GM19468 (cell line): Measurements from ENCODE around the gene VWA3B.
"Not testable (repeated sequence)": the region's sequence is repeated elsewhere in the genome, so short reads cannot be mapped to it uniquely, and the experiment has no call there.

Experiments
- ATAC-seq: cut with Tn5 transposase; IDR thresholded peaks from one replicate; pipeline ENCODE4 v1.9.1; 2021; ENCODE audit warnings: mild to moderate bottlenecking, moderate library complexity, moderate number of reproducible peaks; ENCODE audit not compliant: unreplicated experiment; ENCODE audit errors: extremely low read depth

VWA3B gene, protein sequence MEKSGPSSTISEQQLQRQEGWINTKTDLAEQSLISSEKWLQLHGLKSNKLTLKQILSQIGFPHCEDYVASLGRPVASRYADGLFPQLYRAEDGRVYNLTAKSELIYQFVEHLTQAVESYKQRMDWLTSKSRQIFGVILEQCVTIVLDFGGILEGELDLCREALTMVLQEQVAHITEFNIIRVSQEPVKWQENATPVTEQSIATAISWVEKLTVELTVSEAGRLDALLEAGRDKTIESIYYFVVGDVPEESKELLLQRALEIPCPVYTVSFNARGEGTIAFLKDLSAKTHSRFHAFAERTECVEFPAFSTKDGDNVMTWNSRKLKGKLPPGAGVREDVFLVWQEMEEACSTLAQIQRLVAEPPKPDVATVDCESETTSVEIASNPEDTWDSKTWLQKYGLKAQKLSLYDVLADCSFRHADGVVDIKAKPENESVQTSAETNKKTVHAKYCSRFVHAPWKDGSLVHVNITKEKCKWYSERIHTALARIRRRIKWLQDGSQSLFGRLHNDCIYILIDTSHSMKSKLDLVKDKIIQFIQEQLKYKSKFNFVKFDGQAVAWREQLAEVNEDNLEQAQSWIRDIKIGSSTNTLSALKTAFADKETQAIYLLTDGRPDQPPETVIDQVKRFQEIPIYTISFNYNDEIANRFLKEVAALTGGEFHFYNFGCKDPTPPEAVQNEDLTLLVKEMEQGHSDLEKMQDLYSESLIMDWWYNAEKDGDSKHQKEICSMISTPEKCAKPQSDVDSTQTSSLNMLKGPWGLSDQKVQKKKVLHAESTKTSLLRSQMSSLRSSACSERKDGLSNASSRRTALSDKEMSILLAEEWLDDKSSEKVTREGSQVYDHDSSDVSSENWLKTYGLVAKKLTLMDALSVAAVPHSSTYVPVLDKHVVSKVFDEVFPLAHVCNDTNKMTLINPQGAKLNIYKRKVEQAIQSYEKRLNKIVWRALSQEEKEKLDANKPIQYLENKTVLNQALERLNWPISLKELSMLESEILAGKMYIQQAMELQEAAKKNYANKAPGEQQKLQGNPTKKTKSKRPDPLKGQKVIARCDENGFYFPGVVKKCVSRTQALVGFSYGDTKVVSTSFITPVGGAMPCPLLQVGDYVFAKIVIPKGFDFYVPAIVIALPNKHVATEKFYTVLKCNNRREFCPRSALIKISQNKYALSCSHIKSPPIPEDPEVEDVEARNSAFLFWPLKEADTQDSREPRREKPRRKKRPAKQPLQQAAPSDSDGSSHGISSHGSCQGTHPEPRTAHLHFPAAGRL (N-terminal part only)

GRCh38 chr2:98086491-98087446 lies at the start of gene VWA3B:
TSS of gene VWA3B (plus strand) at chr2:98087167. CDS start at chr2:98093093, 5,926 bp downstream.
- no peak for ATAC-seq

DNA sequence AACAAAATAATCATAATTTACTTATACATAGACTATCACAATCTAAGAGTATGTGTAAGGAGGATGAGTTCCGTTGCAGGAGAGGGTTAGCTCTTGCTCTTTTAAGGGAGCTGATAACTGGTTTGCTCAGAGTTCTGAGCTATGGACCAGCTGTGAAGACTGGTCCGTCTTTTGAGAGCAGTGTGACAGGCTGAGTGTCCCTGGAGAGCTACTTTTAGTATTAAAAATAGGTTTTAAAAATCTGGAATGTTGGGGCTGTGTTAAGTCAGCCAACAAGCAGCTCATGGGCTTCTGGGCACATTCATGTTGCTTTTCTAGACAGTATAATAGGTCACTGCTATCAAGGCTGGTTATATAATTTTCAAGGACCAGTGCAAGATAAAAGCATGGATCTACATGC lies 49.8 kb upstream of the VWA3B start:
- no peak for ATAC-seq

DNA sequence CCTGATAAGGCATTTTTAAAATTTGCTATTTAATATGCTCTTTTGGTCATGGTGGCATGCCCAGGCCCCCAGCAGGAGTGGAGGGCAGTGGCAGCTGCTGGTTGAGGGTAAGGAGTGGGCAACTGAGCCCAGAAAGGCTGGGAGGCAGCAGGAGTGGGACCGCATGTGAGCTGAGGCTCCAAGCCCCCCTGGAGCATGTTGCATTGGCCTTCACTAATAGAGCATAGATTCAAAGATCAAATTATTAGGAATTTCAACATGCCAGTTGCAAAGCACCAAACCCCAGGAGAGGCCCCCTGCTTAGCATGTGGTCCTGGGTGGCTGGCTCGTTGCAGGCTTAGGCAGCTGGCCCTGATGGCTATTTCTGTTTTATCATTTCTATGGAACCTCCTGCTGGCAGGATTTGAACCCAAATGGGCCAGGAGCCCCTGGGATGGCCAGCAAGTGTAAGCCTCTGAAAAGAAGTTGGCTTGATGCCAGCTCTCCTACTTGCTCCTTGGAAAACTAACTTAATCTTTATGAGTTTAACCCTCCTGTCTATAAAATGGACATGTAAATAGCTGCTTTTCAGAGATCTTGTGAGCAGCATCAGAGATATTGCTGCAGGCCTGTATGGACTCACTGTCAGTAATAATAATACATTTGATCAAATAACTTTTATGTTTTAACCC lies 49.2 kb upstream of the VWA3B start:
- no peak for ATAC-seq

DNA sequence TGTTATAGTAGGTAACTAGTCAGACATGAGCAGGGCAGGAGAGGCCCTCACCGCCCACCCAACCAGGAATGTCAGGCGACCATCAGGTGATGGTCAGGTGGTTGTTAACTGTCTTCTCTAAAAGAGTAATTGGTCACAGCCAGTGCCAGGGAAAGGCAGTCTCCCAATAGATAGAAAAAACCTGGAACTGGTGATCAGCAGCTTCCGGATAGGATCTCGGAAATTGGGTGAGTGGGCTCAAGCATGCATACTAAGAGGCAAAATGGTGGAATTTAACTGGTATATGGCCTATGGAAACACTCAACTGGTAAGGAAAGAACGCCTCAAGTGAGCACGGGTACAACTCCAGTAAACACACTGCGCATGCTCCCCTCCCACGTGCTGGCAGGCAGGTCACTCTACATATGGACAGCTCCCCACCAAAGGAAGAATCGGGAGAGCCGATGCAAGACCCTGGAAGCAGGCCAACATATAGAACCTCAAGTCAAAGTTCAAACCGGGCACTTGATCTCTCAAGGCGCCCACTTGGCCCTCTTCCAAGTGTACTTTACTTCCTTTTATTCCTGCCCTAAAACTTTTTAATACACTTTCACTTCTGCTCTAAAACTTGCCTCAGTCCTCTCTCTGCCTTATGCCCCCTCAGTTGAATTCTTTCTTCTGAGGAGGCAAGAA lies 47.7 kb upstream of the VWA3B start:
- ATAC-seq: no peak

DNA sequence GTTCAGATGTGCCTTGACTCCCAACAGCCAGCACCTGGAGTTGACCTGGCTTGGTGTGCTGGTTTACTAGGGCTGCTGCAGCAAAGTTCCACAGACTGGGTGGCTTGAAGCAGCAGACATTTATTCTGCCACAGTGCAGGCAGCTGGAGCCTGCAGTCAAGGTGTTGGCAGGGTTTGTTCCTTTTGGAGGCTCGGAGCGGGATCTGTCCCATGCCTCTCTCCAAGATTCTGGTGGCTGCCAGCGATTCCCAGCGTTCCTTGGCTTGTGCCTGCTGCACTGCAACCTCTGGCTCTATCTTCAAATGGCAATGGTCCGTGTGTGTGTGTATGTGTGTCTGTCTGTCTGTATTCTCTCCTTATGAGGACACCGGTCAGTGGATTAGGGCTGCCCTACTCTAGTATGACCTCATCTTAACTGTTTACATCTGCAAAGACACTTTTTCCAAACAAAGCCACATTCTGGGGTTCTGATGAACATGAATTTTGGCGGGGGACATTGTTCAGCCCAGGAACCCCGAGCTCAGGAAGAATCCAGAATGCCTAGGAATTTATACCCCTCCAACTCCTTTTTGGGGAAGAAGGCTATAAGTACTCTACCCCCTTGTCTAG lies 46.5 kb upstream of the VWA3B start:
- no peak for ATAC-seq

DNA sequence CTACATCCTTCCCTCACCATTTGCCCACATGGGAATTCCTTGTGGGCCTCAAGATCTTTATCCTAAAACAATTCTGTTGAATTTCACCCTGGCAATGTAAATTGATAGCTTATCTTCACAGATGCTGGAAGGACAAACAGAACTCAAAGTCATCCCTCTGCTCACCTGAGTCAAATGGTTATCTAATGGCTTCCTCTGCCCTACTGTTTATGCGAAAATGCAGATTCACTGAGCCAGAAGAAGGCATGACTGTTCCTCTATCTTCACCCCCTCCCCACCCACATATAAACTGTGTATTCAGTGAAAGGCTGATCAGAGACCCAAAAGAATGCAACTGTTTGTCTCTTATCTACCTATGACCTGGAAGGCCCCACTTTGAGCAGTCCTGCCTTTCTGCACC lies 43.9 kb upstream of the VWA3B start:
- ATAC-seq: no peak

DNA sequence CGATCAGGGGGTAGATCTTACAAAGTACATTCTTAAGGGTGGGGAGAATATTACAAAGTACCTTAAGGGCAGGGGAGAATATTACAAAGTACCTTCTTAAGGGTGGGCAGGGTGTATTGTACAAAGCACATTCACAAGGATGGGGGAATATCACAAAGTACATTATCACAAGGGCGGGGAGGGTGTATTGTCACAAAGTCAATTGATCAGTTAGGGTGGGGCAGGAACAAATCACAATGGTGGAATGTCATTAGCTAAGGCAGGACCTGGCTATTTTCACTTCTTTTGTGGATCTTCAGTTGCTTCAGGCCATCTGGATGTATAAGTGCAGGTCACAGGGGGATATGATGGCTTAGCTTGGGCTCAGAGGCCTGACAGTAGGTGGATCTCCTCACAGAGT lies 42.2 kb upstream of the VWA3B start:
- ATAC-seq: not testable (repeated sequence)

- ATAC-seq: no peak
Observed at GRCh38 chr2:98050070-98050469, 36.9 kb upstream of the VWA3B start.

GRCh38 chr2:98058191-98058975 lies 28.6 kb upstream of the VWA3B start:
- ATAC-seq: no peak

DNA sequence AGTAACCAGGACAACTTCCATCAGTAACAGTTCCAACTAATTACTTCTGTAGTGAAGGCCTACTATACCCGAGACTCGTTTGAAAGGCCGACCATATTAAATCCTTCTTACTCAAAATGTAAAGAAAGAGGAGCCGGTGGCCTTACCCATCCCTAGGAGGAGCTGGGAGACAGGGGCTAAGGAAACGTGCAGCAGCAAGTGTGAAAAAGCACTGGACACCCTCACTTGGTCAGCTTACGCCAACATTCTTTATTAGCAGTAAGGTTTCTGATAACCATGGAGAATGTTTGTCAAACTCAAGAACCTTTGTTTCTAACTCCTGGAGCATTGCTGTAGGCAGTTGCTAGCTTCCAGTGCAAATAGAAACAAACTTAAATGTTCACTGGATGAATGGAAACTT lies 26.7 kb upstream of the VWA3B start:
- no peak for ATAC-seq

DNA sequence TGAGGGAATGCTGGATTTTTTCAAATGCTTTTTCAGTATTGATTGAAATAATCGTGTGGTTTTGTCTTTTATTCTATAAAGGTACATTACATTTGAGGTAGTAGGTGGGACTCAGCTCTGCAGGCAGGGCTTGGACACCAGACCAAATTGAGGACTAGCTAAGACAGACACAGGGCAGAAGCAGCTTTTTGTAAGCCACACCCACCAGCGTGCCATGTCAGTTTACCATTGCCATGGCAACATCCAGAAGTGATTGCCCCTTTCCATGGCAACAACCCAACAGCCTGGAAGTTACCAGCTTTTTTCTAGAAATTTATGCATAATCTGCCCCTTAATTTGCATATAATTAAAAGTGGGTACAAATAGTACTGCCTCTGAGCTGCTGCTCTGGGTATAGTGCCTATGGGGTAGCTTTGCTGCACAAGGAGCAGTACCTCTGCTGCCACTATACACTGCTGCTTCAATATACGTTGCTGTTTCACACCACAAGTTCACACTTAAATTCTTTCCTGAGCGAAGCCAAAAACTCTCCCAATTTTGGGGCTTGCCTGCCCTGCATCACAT lies 23.6 kb upstream of the VWA3B start:
- no peak for ATAC-seq

DNA sequence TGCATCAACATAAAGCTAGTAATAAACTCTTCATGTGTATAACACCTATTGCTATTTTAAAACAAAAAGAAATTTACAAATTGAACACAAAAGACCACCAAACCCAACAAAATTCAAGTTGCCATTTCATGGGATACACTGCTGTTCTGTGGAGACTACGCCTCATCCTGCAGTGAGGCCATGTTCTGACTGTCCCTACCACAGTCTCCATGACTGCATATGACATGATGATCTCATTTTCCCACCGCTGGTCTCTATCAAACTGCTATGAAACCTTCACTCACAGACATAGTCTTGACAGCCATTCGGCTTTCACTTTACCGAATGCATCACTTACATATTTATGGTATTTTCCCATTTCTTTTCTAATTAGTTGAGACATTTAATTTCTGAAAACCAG lies 21.2 kb upstream of the VWA3B start:
- ATAC-seq: no peak

DNA sequence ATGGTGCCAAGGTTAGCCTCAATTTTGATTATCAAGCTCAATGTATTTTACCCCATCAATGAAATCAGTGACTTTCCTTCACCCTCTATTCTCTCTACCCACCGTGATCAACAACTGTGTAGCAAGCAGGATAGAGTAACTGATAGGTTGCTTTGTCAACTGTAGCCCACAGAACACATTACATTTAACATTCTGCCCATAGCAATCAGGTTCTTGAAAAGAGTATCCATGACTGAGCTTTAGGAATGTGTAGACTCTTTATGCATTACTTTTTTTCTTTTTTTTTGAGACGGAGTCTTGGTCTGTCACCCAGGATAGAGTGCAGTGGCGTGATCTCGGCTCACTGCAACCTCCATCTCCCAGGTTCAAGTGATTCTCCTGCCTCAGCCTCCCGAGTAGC lies 19.8 kb upstream of the VWA3B start:
- no peak for ATAC-seq

DNA sequence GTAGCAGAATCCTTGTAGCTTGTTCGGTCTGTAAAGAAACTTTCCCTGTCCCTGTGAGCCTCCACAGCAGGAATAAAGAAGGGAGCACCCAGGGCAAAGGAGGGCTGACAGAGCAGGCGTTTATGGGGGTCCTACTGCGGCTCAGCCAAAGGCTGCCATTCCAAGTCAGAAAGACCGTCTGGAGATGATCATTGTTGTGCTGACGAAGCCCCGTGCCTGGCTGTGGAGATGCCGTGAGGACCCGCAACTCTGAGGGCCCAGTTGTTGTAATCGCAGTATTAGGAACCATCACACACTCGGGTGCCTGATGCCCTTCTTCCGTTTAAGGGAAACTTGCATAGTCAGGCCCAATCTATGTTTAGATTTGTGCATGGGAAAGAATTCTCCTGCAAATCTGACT lies 16.9 kb upstream of the VWA3B start:
- no peak for ATAC-seq

GRCh38 chr2:98072442-98072841 lies 14.5 kb upstream of the VWA3B start:
- ATAC-seq: no peak

GRCh38 chr2:98078701-98079100 lies 8.3 kb upstream of the VWA3B start:
- no peak for ATAC-seq
